H1 (cell line): ENCODE measurements around the gene RBM10. TPM values are rescaled to one million over a fixed set of nuclear protein-coding genes. Genes with fewer than 3 reads are reported as not detected.

Experiments
- CTCF ChIA-PET: fragments of 300-600 bp; sonication (Branson Sonifier 250); formaldehyde crosslinking; loops from one replicate; lab custom pipeline; 2021; ENCODE audit not compliant: partially characterized antibody; lab: Charles Lee
- POLR2A ChIA-PET: fragments of 300-600 bp; sonication (Branson Sonifier 250); formaldehyde crosslinking; loops from one replicate; lab custom pipeline; 2021; ENCODE audit warnings: inconsistent platforms; ENCODE audit not compliant: partially characterized antibody; lab: Charles Lee
- DNase-seq, 2 experiments: peaks; one replicate each; pipeline versions ENCODE4 v3.0.0 to v3.0.0-alpha.2; 2010 to 2022; ENCODE audit warnings: low spot score in 2 of 2, low read depth in 1 of 2, mixed read lengths in 1 of 2
- FAIRE-seq: peaks from 2 replicates; lab custom pipeline; 2011; peaks lifted over from hg19 to GRCh38; lab: Jason Lieb, UNC
- H2AFZ ChIP-seq: 2 replicates; pipeline ENCODE4 v1.8.1; 2012; ENCODE audit warnings: low read length, inconsistent platforms
- H2AK5ac ChIP-seq: 2 replicates; pipeline ENCODE4 v1.6.1; 2013; ENCODE audit warnings: low read depth, low read length
- H2BK120ac ChIP-seq: replicated peaks from 2 replicates; pipeline ENCODE3; 2013; ENCODE audit warnings: low read depth, low read length, inconsistent platforms
- H2BK12ac ChIP-seq: 2 replicates; pipeline ENCODE4 v1.6.1; 2013; ENCODE audit warnings: low read depth, low read length
- H2BK15ac ChIP-seq: 2 replicates; pipeline ENCODE4 v1.6.1; 2013; ENCODE audit warnings: low read length
- H2BK20ac ChIP-seq: 2 replicates; pipeline ENCODE4 v1.6.1; 2013; ENCODE audit warnings: low read length
- H2BK5ac ChIP-seq: 2 replicates; pipeline ENCODE4 v1.6.1; 2013; ENCODE audit warnings: low read depth, low read length
- H3K14ac ChIP-seq: 2 replicates; pipeline ENCODE4 v1.6.1; 2013; ENCODE audit warnings: inconsistent platforms; ENCODE audit not compliant: insufficient read length
- H3K18ac ChIP-seq: 2 replicates; pipeline ENCODE4 v1.6.1; 2013; ENCODE audit warnings: low read length; ENCODE audit errors: extremely low read depth
- H3K23ac ChIP-seq: 2 replicates; pipeline ENCODE4 v1.6.1; 2013; ENCODE audit warnings: inconsistent platforms; ENCODE audit not compliant: insufficient read length
- H3K23me2 ChIP-seq: 2 replicates; pipeline ENCODE4 v1.6.1; 2013; ENCODE audit warnings: low read depth, low read length
- H3K27ac ChIP-seq: 2 replicates; pipeline ENCODE4 v1.6.1; 2011; ENCODE audit warnings: low read depth, low read length, inconsistent platforms
- H3K27me3 ChIP-seq, 4 experiments: replicated peaks in 1 of 4; 1 replicate in 1 of 4; 2 replicates in 3 of 4; pipeline versions ENCODE4 v1.6.1 to v1.8.1; 2011 to 2013; ENCODE audit warnings: low read length in 3 of 4, mild to moderate bottlenecking in 3 of 4, inconsistent platforms in 2 of 4, mixed read lengths in 2 of 4, moderate library complexity in 1 of 4; ENCODE audit not compliant: control insufficient read depth in 3 of 4, insufficient read depth in 3 of 4; ENCODE audit errors: extremely low read depth in 1 of 4
- H3K36me3 ChIP-seq, 4 experiments: 2 replicates each; pipeline versions ENCODE4 v1.6.1 to v1.8.1; 2011 to 2013; ENCODE audit warnings: mild to moderate bottlenecking in 4 of 4, low read length in 3 of 4, moderate library complexity in 2 of 4, control low read depth in 1 of 4, inconsistent platforms in 1 of 4; ENCODE audit not compliant: insufficient read depth in 4 of 4, control insufficient read depth in 2 of 4
- H3K4ac ChIP-seq: replicated peaks from 2 replicates; pipeline ENCODE3; 2013; ENCODE audit warnings: low read length, low read depth, mixed read lengths, inconsistent platforms; ENCODE audit not compliant: insufficient read length
- H3K4me1 ChIP-seq, 4 experiments: replicated peaks in 1 of 4; 1 replicate in 1 of 4; 2 replicates in 3 of 4; pipeline versions ENCODE4 v1.6.1 to v1.8.1; 2011 to 2013; ENCODE audit warnings: low read length in 3 of 4, inconsistent platforms in 2 of 4, mixed read lengths in 1 of 4; ENCODE audit not compliant: insufficient read depth in 4 of 4, control insufficient read depth in 3 of 4
- H3K4me2 ChIP-seq, 2 experiments: 2 replicates each; pipeline versions ENCODE4 v1.6.1 to v1.8.1; 2011 to 2013; ENCODE audit warnings: low read depth in 2 of 2, low read length in 2 of 2, control low read depth in 1 of 2, inconsistent platforms in 1 of 2, mild to moderate bottlenecking in 1 of 2; ENCODE audit not compliant: insufficient read depth in 1 of 2
- H3K4me3 ChIP-seq, 4 experiments: fragments of 200-600, 300-600 bp in 1 of 4; sonication (generic), shearing (Covaris generic), sonication (Bioruptor Twin) in 1 of 4; 2 replicates each; pipeline versions ENCODE4 v1.5.1 to v1.8.1; 2011 to 2016; ENCODE audit warnings: low read length in 4 of 4, low read depth in 3 of 4, control low read depth in 2 of 4, inconsistent platforms in 2 of 4, mild to moderate bottlenecking in 2 of 4, mixed read lengths in 1 of 4, moderate library complexity in 1 of 4; ENCODE audit not compliant: insufficient read depth in 2 of 4; ENCODE audit errors: extremely low read depth in 1 of 4
- H3K56ac ChIP-seq: replicated peaks from 2 replicates; pipeline ENCODE3; 2013; ENCODE audit warnings: low read depth, mild to moderate bottlenecking, mixed read lengths, low read length, inconsistent platforms; ENCODE audit not compliant: insufficient read length
- H3K79me1 ChIP-seq: 2 replicates; pipeline ENCODE4 v1.6.1; 2013; ENCODE audit warnings: low read depth, low read length, control low read depth
- H3K79me2 ChIP-seq, 2 experiments: 2 replicates each; pipeline versions ENCODE4 v1.6.1 to v1.8.1; 2012 to 2013; ENCODE audit warnings: low read length in 2 of 2, mild to moderate bottlenecking in 2 of 2, inconsistent platforms in 1 of 2; ENCODE audit not compliant: insufficient read depth in 2 of 2, control insufficient read depth in 1 of 2
- H3K9ac ChIP-seq, 4 experiments: replicated peaks in 1 of 4; 1 replicate in 1 of 4; 2 replicates in 3 of 4; pipeline versions ENCODE4 v1.6.1 to v1.8.1; 2011 to 2013; ENCODE audit warnings: low read depth in 3 of 4, low read length in 3 of 4, control low read depth in 2 of 4, mild to moderate bottlenecking in 2 of 4, moderate library complexity in 2 of 4, inconsistent platforms in 1 of 4; ENCODE audit errors: extremely low read depth in 1 of 4
- H3K9me3 ChIP-seq, 2 experiments: 2 replicates each; pipeline versions ENCODE4 v1.6.1 to v1.8.1; 2012 to 2013; ENCODE audit warnings: mild to moderate bottlenecking in 2 of 2, moderate library complexity in 2 of 2, control low read depth in 1 of 2, inconsistent platforms in 1 of 2, low read depth in 1 of 2, low read length in 1 of 2, mixed read lengths in 1 of 2; ENCODE audit not compliant: insufficient read depth in 2 of 2
- H4K20me1 ChIP-seq, 2 experiments: replicated peaks in 1 of 2; 2 replicates each; pipeline versions ENCODE3 to v1.8.1; 2011 to 2013; ENCODE audit warnings: inconsistent platforms in 2 of 2, low read length in 2 of 2, mild to moderate bottlenecking in 1 of 2; ENCODE audit not compliant: insufficient read depth in 2 of 2, control insufficient read depth in 1 of 2
- H4K5ac ChIP-seq: 2 replicates; pipeline ENCODE4 v1.6.1; 2013; ENCODE audit warnings: low read length, low read depth, mixed read lengths, inconsistent platforms; ENCODE audit not compliant: insufficient read length
- H4K8ac ChIP-seq: 2 replicates; pipeline ENCODE4 v1.8.0; 2013; ENCODE audit warnings: mild to moderate bottlenecking, moderate library complexity, low read length, inconsistent platforms; ENCODE audit not compliant: insufficient read depth; ENCODE audit errors: extremely low read depth
- H4K91ac ChIP-seq: replicated peaks from 2 replicates; pipeline ENCODE3; 2013; ENCODE audit warnings: low read length, mixed read lengths, inconsistent platforms; ENCODE audit not compliant: insufficient read length
- CEBPB ChIP-seq: IDR thresholded peaks from 2 replicates; pipeline ENCODE4 v1.6.1; 2012; ENCODE audit warnings: low read depth, low read length
- EP300 ChIP-seq, 2 experiments: IDR thresholded peaks; 1 replicate in 1 of 2; 2 replicates in 1 of 2; pipeline ENCODE4 v1.6.1; 2011 to 2012; ENCODE audit warnings: low read depth in 2 of 2, low read length in 2 of 2, mild to moderate bottlenecking in 2 of 2, borderline replicate concordance in 1 of 2, inconsistent platforms in 1 of 2, moderate library complexity in 1 of 2
- EZH2 ChIP-seq: fragments of 200-600 bp; sonication (generic); IDR thresholded peaks from 2 replicates; pipeline ENCODE4 v1.7.1; 2012; ENCODE audit warnings: low read depth, mild to moderate bottlenecking, moderate library complexity, low read length, inconsistent platforms; ENCODE audit not compliant: severe bottlenecking
- GABPA ChIP-seq: IDR thresholded peaks from 2 replicates; pipeline ENCODE4 v1.6.1; 2011; ENCODE audit warnings: mild to moderate bottlenecking, low read length, moderate library complexity, borderline replicate concordance; ENCODE audit not compliant: insufficient read depth
- JUN ChIP-seq: IDR thresholded peaks from 2 replicates; pipeline ENCODE4 v1.6.1; 2011; ENCODE audit warnings: low read depth, mild to moderate bottlenecking, improper control_type of control experiment, low read length
- NANOG ChIP-seq: IDR thresholded peaks from 2 replicates; pipeline ENCODE4 v1.6.1; 2011; ENCODE audit warnings: low read length, low read depth, mild to moderate bottlenecking, inconsistent platforms; ENCODE audit not compliant: insufficient read depth, poor library complexity, severe bottlenecking
- RAD21 ChIP-seq, 2 experiments: IDR thresholded peaks in 1 of 2; conservative IDR thresholded peaks in 1 of 2; 2 replicates each; pipeline ENCODE4 v1.6.1; 2011; ENCODE audit warnings: low read depth in 2 of 2, low read length in 2 of 2, improper control_type of control experiment in 1 of 2, inconsistent platforms in 1 of 2, mild to moderate bottlenecking in 1 of 2, moderate library complexity in 1 of 2
- SUZ12 ChIP-seq: fragments of 200-600 bp; sonication (generic); IDR thresholded peaks from 2 replicates; pipeline ENCODE4 v1.6.1; 2012; ENCODE audit warnings: mild to moderate bottlenecking, inconsistent platforms, low read length, moderate library complexity, mixed read lengths
- TAF1 ChIP-seq: IDR thresholded peaks from 2 replicates; pipeline ENCODE4 v1.6.1; 2011; ENCODE audit warnings: mild to moderate bottlenecking, low read depth, low read length
- TBP ChIP-seq: IDR thresholded peaks from 2 replicates; pipeline ENCODE4 v1.6.1; 2011; ENCODE audit warnings: low read depth, low read length, improper control_type of control experiment
- TEAD4 ChIP-seq: IDR thresholded peaks from 2 replicates; pipeline ENCODE4 v1.6.1; 2012; ENCODE audit warnings: low read depth, low read length, inconsistent platforms, mixed read lengths
- YY1 ChIP-seq: IDR thresholded peaks from 2 replicates; pipeline ENCODE4 v1.6.1; 2011; ENCODE audit warnings: low read depth, mild to moderate bottlenecking, low read length
- WGBS, 2 experiments: shearing (Covaris generic) in 1 of 2; methylation state at CpG; one replicate each; pipeline versions ENCODE4 v1.1.6 to v1.1.7; 2013 to 2015; ENCODE audit warnings: low lambda C conversion rate in 2 of 2, mixed read lengths in 2 of 2, inconsistent platforms in 1 of 2, low coverage in 1 of 2, missing lambda C conversion rate in 1 of 2; ENCODE audit not compliant: insufficient replicate concordance in 2 of 2, insufficient coverage in 1 of 2, insufficient read length in 1 of 2; ENCODE audit errors: extremely low coverage in 1 of 2, missing lambda C conversion rate in 1 of 2; 5-methylcytosine and 5-hydroxymethylcytosine counted together
- polyA plus RNA-seq, 7 experiments: library from polyadenylated mRNA; depleted of rRNA in 3 of 7; stranded (reverse) in 5 of 7; unstranded in 2 of 7; fragments of >200 nt in 5 of 7; fragments of 200-250 nt in 2 of 7; gene quantifications; 1 replicate in 5 of 7; 2 replicates in 1 of 7; 4 replicates in 1 of 7; pipeline versions ENCODE4 v1.2.1 to v1.2.3, GENCODE V29; 2011 to 2013; ENCODE audit warnings: missing spikeins in 2 of 7, mixed read lengths in 2 of 7
- total RNA-seq: library from RNA; stranded (reverse); fragmentation: NEBNext Ultra II Directional; extraction: Animal tissue kit (Norgen Biotek cat#: 25700); gene quantifications from 2 replicates; pipeline ENCODE4 v1.2.1, GENCODE V29; 2021

Gene RBM10
- total and polyA plus RNA-seq, 2 of the 8 experiments (the other 6 are each of a cell fraction or from before 2014, with no cell fraction given), result 35.7 to 64.0 TPM

DNA sequence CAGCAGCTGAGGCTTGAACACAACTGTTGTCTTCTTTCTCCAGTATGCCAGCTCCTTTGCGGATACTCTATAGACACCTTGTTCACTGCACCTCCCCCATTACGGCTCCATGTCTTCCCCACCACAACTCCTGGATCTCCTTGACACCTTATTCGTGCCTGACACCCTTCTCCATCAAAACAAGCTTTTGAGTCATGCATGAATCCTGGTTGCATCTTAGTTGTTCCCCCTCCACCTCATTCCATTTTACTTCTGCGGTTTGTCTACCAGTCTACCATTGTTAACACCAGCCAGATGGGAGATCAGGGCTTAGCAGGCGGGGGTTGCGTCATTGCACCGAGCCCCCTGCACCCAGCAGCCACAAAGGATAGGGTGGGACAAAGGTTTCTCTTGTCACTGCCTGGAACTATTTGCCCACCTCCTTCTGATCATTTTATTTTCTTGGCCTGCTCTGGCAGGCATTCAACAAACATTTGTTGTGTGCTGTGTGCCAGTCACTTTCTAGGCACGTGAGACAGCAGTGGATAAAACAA, 71.4 kb downstream of the RBM10 start:
- FAIRE-seq (no peak), DNase-seq (no peak)
- Histone ChIP-seq H3K27ac (no peak overlapping the region), H3K27me3 (no peaks in the 10 kb centered on the region), H3K79me1 (peaks cover 2% of the 10 kb centered on the region; the same call in 1 of the 2 replicates), H3K4me2 (peak overlapping the region in 1 of 2 experiments; percentile 87; a peak in 1 of 4 replicates), H3K56ac (no peak overlapping the region), H2BK5ac (no peak overlapping the region), H2BK20ac (no peak overlapping the region), H2BK120ac (no peak overlapping the region), H2AFZ (no peak overlapping the region), H2BK15ac (no peak overlapping the region), H3K4ac (no peak overlapping the region), H3K4me1 (peaks cover 0 to 8% (median 3%) of the 10 kb centered on the region in 4 experiments; a peak in 6 of 7 replicates), H4K5ac (no peak overlapping the region), H3K9me3 (no peaks in the 10 kb centered on the region), H2BK12ac (no peak overlapping the region; the same call in 1 of the 2 replicates), H3K14ac (no peak overlapping the region), H4K91ac (no peak overlapping the region), H3K4me3 (no peak overlapping the region), H4K20me1 (peaks cover 11 to 28% of the 10 kb centered on the region in 2 experiments), H3K18ac (no peak overlapping the region), H3K36me3 (peaks cover 14 to 47% (median 32%) of the 10 kb centered on the region in 4 experiments), H3K23me2 (peaks cover 8% of the 10 kb centered on the region; the same call in 1 of the 2 replicates), H3K9ac (no peak overlapping the region), H4K8ac (no peak overlapping the region), H2AK5ac (no peak overlapping the region), H3K79me2 (peaks cover 19 to 31% of the 10 kb centered on the region in 2 experiments), H3K23ac (no peak overlapping the region)
- TF ChIP-seq SUZ12 (no peak), EP300 (IDR thresholded peaks at IDR 0.05; ENCODE audit: borderline replicate concordance in 1 of 2, low read depth in 2 of 2, low read length in 2 of 2) (no peak), TEAD4 (no peak), TAF1 (no peak), GABPA (no peak), TBP (no peak), CEBPB (no peak), RAD21 (IDR thresholded peaks at IDR 0.05 in 1 of 2, conservative IDR thresholded peaks at IDR 0.05 in 1 of 2; ENCODE audit: low read depth in 2 of 2, low read length in 2 of 2) (no peak), YY1 (no peak), NANOG (no peak), JUN (no peak), EZH2 (no peak)
- ChIA-PET CTCF (interaction anchor here (1.2 kb wide), 1 partner anchor 167 kb away, joined by 3 read pairs; no protein-coding TSS in a partner anchor), POLR2A (interaction anchor here (0.6 to 6.1 kb wide), 12 partner anchors 8 to 96 kb away, joined by 3 to 63 read pairs (median 4); partner anchors contain the start of gene USP11)
- 91% methylated on average over 8 of the region's 8 CpGs; no CpG with 5 or more reads in 1 of the 2 experiments for WGBS, 2 experiments
